HG03039 (cell line): ENCODE measurements around the gene ARHGEF1.

Experiments used
- ATAC-seq: cut with Tn5 transposase; IDR thresholded peaks from one replicate; pipeline ENCODE4 v1.9.1; 2021; ENCODE audit warnings: mild to moderate bottlenecking, moderate library complexity; ENCODE audit not compliant: unreplicated experiment

ARHGEF1 gene

GRCh38 chr19:41882568-41883462 lies at the start of gene ARHGEF1:
TSS of gene ARHGEF1 (plus strand) at chr19:41883184. CDS start at chr19:41888083, 4,899 bp downstream.
- no peak for ATAC-seq

- no peak for ATAC-seq
Measured at GRCh38 chr19:41837981-41838708, 44.8 kb upstream of the ARHGEF1 start.

- ATAC-seq: no peak
Measured at GRCh38 chr19:41839211-41839610, 43.8 kb upstream of the ARHGEF1 start.

GRCh38 chr19:41843371-41843770 lies 39.6 kb upstream of the ARHGEF1 start:
- no peak for ATAC-seq

GRCh38 chr19:41844601-41845000 lies 38.4 kb upstream of the ARHGEF1 start, which contains the start of gene LYPD4:
TSS of gene LYPD4 (minus strand) at chr19:41844683. CDS start at chr19:41839285, 5,398 bp downstream.
- ATAC-seq: no peak

GRCh38 chr19:41845001-41845050 lies 38.2 kb upstream of the ARHGEF1 start, which contains the start of gene DMRTC2:
TSS of gene DMRTC2 (plus strand) at chr19:41845042. CDS start at chr19:41847429, 2,387 bp downstream.
- no peak for ATAC-seq

- ATAC-seq: no peak
Measured at GRCh38 chr19:41845051-41845590, 37.9 kb upstream of the ARHGEF1 start.

GRCh38 chr19:41847351-41848105 lies 35.5 kb upstream of the ARHGEF1 start:
- no peak for ATAC-seq

GRCh38 chr19:41848666-41849065 lies 34.3 kb upstream of the ARHGEF1 start:
- ATAC-seq: no peak

GRCh38 chr19:41849067-41849466 lies 33.9 kb upstream of the ARHGEF1 start:
- no peak for ATAC-seq

GRCh38 chr19:41850381-41850780 lies 32.6 kb upstream of the ARHGEF1 start:
- no peak for ATAC-seq

GRCh38 chr19:41851456-41851855 lies 31.5 kb upstream of the ARHGEF1 start:
- ATAC-seq: no peak

GRCh38 chr19:41853344-41853743 lies 29.6 kb upstream of the ARHGEF1 start:
- ATAC-seq: no peak

- ATAC-seq: no peak
Measured at GRCh38 chr19:41853768-41854167, 29.2 kb upstream of the ARHGEF1 start.

GRCh38 chr19:41859213-41859617 lies 23.8 kb upstream of the ARHGEF1 start:
- ATAC-seq: no peak

GRCh38 chr19:41859618-41860418 lies 23.2 kb upstream of the ARHGEF1 start, which contains the start of gene RPS19:
TSS of gene RPS19 (plus strand) at chr19:41860255. CDS start at chr19:41860775, 520 bp downstream.
- peak; percentile 81 for ATAC-seq

- no peak for ATAC-seq
Measured at GRCh38 chr19:41860419-41861115, 22.4 kb upstream of the ARHGEF1 start.

- no peak for ATAC-seq
Measured at GRCh38 chr19:41861116-41861768, 21.7 kb upstream of the ARHGEF1 start.

GRCh38 chr19:41861846-41862245 lies 21.1 kb upstream of the ARHGEF1 start:
- no peak for ATAC-seq
